ENCODE measurements around the gene FCHSD1.
"Not testable (repeated sequence)": the region's sequence is repeated elsewhere in the genome, so short reads cannot be mapped to it uniquely, and the experiment has no call there.

The FCHSD1 gene

GRCh38 chr5:141615991-141616720 is 35.1 kb downstream of the FCHSD1 start:
- no peak for DNase-seq

- no peak for DNase-seq
Observed at GRCh38 chr5:141613344-141613743, 37.9 kb downstream of the FCHSD1 start.

- DNase-seq: no peak
Observed at GRCh38 chr5:141611289-141611688, 39.9 kb downstream of the FCHSD1 start.

- DNase-seq: not testable (repeated sequence)
Observed at GRCh38 chr5:141609921-141610320, 41.3 kb downstream of the FCHSD1 start.

- no peak for DNase-seq
Observed at GRCh38 chr5:141609044-141609443, 42.2 kb downstream of the FCHSD1 start.

GRCh38 chr5:141608557-141608956 is 42.7 kb downstream of the FCHSD1 start:
- no peak for DNase-seq

- DNase-seq: no peak
Observed at GRCh38 chr5:141608046-141608445, 43.2 kb downstream of the FCHSD1 start.

GRCh38 chr5:141605523-141606277 is 45.5 kb downstream of the FCHSD1 start:
- peak; percentile 98 for DNase-seq

DNA sequence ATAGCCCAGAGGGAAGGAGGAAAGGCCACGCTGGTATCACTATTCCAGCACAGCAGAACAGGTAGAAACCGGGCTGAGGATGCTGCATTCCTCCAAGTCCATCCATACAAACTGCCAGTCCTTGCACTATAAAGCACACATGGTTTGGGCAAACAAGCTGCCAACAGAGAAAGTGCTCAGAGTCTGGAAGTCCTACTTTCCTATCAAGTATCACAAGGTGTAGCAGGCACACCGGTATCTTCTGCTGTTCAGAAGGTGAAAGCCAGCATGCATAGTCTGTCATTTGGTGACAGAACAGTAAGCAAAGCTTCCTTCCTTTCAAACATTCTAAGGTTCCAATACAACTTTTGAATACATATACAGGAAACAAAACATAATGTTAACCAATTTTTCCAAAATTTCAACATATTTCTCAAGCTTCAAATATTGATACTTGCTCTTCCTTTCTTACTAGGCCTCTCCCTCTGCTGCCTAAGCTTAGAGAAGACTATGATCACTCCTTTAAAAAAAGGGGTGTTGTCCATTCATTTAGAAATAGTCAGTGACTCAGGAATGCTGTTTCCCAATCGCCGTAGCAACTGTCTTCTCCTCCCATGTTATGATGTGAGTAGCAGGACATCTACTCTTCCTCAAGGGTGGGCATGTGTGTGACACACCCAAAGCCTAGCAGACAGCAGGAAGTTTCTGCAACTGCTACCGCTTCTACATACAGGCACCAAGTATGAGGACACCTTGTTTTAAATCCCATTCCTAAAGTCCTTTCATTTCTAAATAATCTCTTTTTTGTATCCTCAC is 47.1 kb downstream of the FCHSD1 start:
- peak; percentile 80 for DNase-seq

DNA sequence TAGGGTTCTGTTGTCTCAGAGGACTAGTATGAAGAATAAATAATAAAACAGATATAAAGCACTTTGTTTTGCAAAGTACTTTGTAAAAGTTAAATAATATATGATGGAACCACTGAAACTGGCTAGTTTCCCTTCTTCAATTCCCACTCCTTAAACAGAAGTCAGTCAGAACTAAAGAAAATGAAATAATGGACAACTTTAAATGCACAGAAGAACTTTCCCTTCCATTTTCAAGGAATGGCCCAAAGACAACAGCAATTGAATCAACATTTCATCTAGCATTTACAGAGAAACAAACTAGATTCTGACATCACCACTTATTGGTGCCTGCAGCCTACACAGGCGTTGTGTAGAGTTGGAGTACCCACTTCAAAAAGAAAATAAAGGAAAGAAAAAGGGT is 48.6 kb downstream of the FCHSD1 start:
- DNase-seq: no peak

GRCh38 chr5:141598391-141599345 is 52.5 kb downstream of the FCHSD1 start:
- DNase-seq: no peak

- no peak for DNase-seq
Observed at GRCh38 chr5:141597814-141598213, 53.4 kb downstream of the FCHSD1 start.

DNA sequence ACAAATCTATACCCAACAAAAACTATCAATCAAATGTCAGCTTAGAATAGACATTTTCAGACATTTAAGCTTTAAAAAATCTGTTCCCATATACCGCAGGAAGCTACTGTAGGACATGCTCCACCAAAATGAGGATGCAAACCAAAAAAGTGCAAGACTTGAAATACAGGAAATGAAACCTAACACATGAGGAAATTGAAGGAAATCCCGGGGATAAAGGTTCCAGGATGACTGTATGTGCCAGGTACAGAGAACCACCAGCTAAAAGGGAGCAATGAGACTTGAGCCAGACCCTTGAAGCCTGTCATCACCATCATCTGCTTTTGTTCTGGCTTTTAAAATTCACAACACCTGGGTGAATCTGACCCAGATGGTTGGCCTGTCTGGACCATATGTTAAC is 53.8 kb downstream of the FCHSD1 start:
- no peak for DNase-seq

DNA sequence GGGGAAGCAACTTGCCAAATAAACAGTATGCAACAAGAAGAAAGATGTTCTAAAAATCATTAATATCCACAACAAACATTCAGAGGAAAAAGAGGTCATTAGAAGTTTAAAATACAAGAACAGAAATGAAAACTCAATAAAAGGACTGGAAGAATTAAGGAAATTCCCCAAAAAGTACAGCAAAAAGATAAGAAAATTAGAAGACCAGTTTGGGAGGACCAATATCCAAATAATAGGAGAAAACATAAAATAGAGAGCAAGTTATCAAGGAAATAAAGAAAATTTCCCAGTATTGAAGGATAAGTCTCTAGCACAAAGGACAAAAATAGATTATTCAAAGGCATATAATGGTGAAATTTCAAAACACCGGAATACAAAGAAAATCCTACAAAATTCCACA is 54.4 kb downstream of the FCHSD1 start:
- no peak for DNase-seq

GRCh38 chr5:141590127-141590526 is 61.1 kb downstream of the FCHSD1 start:
- peak; percentile 53 for DNase-seq

Measured in hematopoietic multipotent progenitor cell treated with erythropoietin and hydrocortisone succinate and interleukin-3 and kit ligand, for 4 days (in vitro differentiated cells).